Measurements from ENCODE around the gene KRT86. TPM values are rescaled to one million over a fixed set of nuclear protein-coding genes. Genes with fewer than 3 reads are reported as not detected.

KRT86 gene
- total and polyA plus RNA-seq, 8 donors: 0.07 to 1.7 (median 0.24) TPM; not detected in 1

GRCh38 chr12:52320784-52321400 lies 46.4 kb downstream of the KRT86 start, which contains the start of gene KRT83:
Gene KRT83 (minus strand): TSS chr12:52321398. CDS start chr12:52321335, 63 bp downstream.
- ATAC-seq (no peak), DNase-seq (no peak)
- Histone ChIP-seq H3K4me1 (no peaks in the 10 kb centered on the region), H3K36me3 (no peaks in the 10 kb centered on the region), H3K4me3 (no peak within 1 kb of the TSS), H3K27me3 (peaks cover 5 to 68% of the 10 kb centered on the region in 2 donors), H3K27ac (no peak within 1 kb of the TSS), H3K9me3 (no peaks in the 10 kb centered on the region)
- intact Hi-C loops (cut with DNase I): loop anchor here in 1 of 2 donors (5.0 kb wide), 1 partner anchor 164 kb away; no protein-coding TSS in a partner anchor
- no peak for TF ChIP-seq CTCF (IDR thresholded peaks at IDR 0.05)

GRCh38 chr12:52321418-52321817 lies 47.0 kb downstream of the KRT86 start:
- H3K4me3 ChIP-seq: no peak overlapping the region
- ATAC-seq: no peak
- H3K4me1 ChIP-seq: no peaks in the 10 kb centered on the region
- TF ChIP-seq CTCF (IDR thresholded peaks at IDR 0.05): no peak
- no peaks in the 10 kb centered on the region for H3K9me3 ChIP-seq
- DNase-seq: no peak
- no peaks in the 10 kb centered on the region for H3K36me3 ChIP-seq
- intact Hi-C loops (cut with DNase I): loop anchor here in 1 of 2 donors (5.0 kb wide), 1 partner anchor 164 kb away; no protein-coding TSS in a partner anchor
- no peak overlapping the region for H3K27ac ChIP-seq
- peaks cover 5 to 68% of the 10 kb centered on the region in 2 donors for H3K27me3 ChIP-seq

- Histone ChIP-seq H3K4me1 (no peaks in the 10 kb centered on the region), H3K36me3 (no peaks in the 10 kb centered on the region), H3K4me3 (no peak overlapping the region), H3K9me3 (no peaks in the 10 kb centered on the region), H3K27me3 (peaks cover 5 to 69% of the 10 kb centered on the region in 2 donors), H3K27ac (no peak overlapping the region)
- TF ChIP-seq CTCF (IDR thresholded peaks at IDR 0.05): no peak
- no peak for DNase-seq
- ATAC-seq: no peak
- intact Hi-C loops (cut with DNase I): loop anchor here in 1 of 2 donors (5.0 kb wide), 1 partner anchor 165 kb away; no protein-coding TSS in a partner anchor
Measured at GRCh38 chr12:52322069-52322468, 47.6 kb downstream of the KRT86 start.

GRCh38 chr12:52323001-52323400 lies 48.6 kb downstream of the KRT86 start:
- Histone ChIP-seq H3K4me1 (no peaks in the 10 kb centered on the region), H3K9me3 (no peaks in the 10 kb centered on the region), H3K27ac (no peak overlapping the region), H3K4me3 (no peak overlapping the region), H3K27me3 (peaks cover 5 to 71% of the 10 kb centered on the region in 2 donors), H3K36me3 (no peaks in the 10 kb centered on the region)
- intact Hi-C loops (cut with DNase I): loop anchor here in 1 of 2 donors (5.0 kb wide), 1 partner anchor 166 kb away; no protein-coding TSS in a partner anchor
- no peak for TF ChIP-seq CTCF (IDR thresholded peaks at IDR 0.05)
- ATAC-seq (no peak), DNase-seq (no peak)

- Histone ChIP-seq H3K9me3 (no peaks in the 10 kb centered on the region), H3K36me3 (no peaks in the 10 kb centered on the region), H3K4me3 (no peak overlapping the region), H3K27me3 (peaks cover 5 to 67% of the 10 kb centered on the region in 2 donors), H3K27ac (no peak overlapping the region), H3K4me1 (no peaks in the 10 kb centered on the region)
- ATAC-seq: no peak
- DNase-seq: no peak
- TF ChIP-seq CTCF (IDR thresholded peaks at IDR 0.05): no peak
- intact Hi-C loops (cut with DNase I): loop anchor here in 1 of 2 donors (5.0 kb wide), 1 partner anchor 166 kb away; no protein-coding TSS in a partner anchor
Measured at GRCh38 chr12:52323416-52324152, 49.1 kb downstream of the KRT86 start.

Measured in left lung (tissue), 10 donors.